ENCODE data around the gene PLAGL2. TPM values are rescaled to one million over a fixed set of nuclear protein-coding genes. Genes with fewer than 3 reads are reported as not detected.
"Not testable (repeated sequence)": the region's sequence is repeated elsewhere in the genome, so short reads cannot be mapped to it uniquely, and the experiment has no call there.

Gene PLAGL2
- total RNA-seq, 8 experiments from 2014 or later: 2.7 to 9.6 (median 7.1) TPM

- Histone ChIP-seq H3K4me3 (peak overlapping the region; percentile 56 to 91 (median 72)), H3K27ac (peak overlapping the region; percentile 82 to 90), H3K4me1 (replicated peaks in 1 of 2) (peaks cover 41 to 50% of the 10 kb centered on the region in 2 donors)
- in situ Hi-C loops (cut with MboI; ENCODE audit: low pct_unique_long_range_greater_than_20kb in 2 of 9, low sequenced_read_pairs in 9 of 9, unreplicated experiment in 9 of 9): no loop called here
- 0 to 20% (median 0%) methylated on average over 1 to 8 of the region's 40 CpGs; no CpG with 5 or more reads in 2 of the 10 experiments for WGBS, 10 experiments
- ATAC-seq (replicated peaks in 6 of 8): peak in 2 of 8 experiments; percentile 2
These were observed 550 bp downstream of the PLAGL2 start for GRCh38 chr20:32206760-32207625.

GRCh38 chr20:32205843-32206759, 1.4 kb downstream of the PLAGL2 start:
- Histone ChIP-seq H3K4me3 (peak overlapping the region; percentile 56 to 91 (median 72)), H3K4me1 (replicated peaks in 1 of 2) (peaks cover 41 to 50% of the 10 kb centered on the region in 2 donors), H3K27ac (peak overlapping the region; percentile 82 to 90)
- in situ Hi-C loops (cut with MboI; ENCODE audit: low pct_unique_long_range_greater_than_20kb in 2 of 9, low sequenced_read_pairs in 9 of 9, unreplicated experiment in 9 of 9): no loop called here
- no peak for ATAC-seq (replicated peaks in 6 of 8)
- WGBS, 10 experiments: 0 to 45% (median 32%) methylated on average over 1 to 7 of the region's 8 CpGs; no CpG with 5 or more reads in 1 of the 10 experiments

GRCh38 chr20:32205110-32205842, 2.3 kb downstream of the PLAGL2 start:
- H3K4me1 ChIP-seq (replicated peaks in 1 of 2): peaks cover 41 to 50% of the 10 kb centered on the region in 2 donors
- 46 to 100% (median 82%) methylated on average over 1 to 5 of the region's 5 CpGs; no CpG with 5 or more reads in 1 of the 10 experiments for WGBS, 10 experiments
- in situ Hi-C loops (cut with MboI; ENCODE audit: low pct_unique_long_range_greater_than_20kb in 2 of 9, low sequenced_read_pairs in 9 of 9, unreplicated experiment in 9 of 9): no loop called here
- H3K4me3 ChIP-seq: peak overlapping the region in 4 of 5 donors; percentile 56 to 78 (median 65)
- no peak for ATAC-seq (replicated peaks in 6 of 8)
- H3K27ac ChIP-seq: peak overlapping the region in 1 of 2 donors; percentile 40

- no peak for ATAC-seq (replicated peaks in 6 of 8)
- Histone ChIP-seq H3K4me3 (peak overlapping the region in 1 of 5 donors; percentile 3), H3K27ac (no peak overlapping the region), H3K4me1 (replicated peaks in 1 of 2) (peaks cover 41 to 50% of the 10 kb centered on the region in 2 donors)
- WGBS, 10 experiments: 42 to 100% (median 78%) methylated on average over 1 to 4 of the region's 4 CpGs; no CpG with 5 or more reads in 2 of the 10 experiments
- in situ Hi-C loops (cut with MboI; ENCODE audit: low pct_unique_long_range_greater_than_20kb in 2 of 9, low sequenced_read_pairs in 9 of 9, unreplicated experiment in 9 of 9): no loop called here
These were observed 3.1 kb downstream of the PLAGL2 start for GRCh38 chr20:32204205-32205109.

GRCh38 chr20:32203356-32204204, 4.0 kb downstream of the PLAGL2 start:
- whole genome bisulfite sequencing, 10 experiments: 40 to 88% (median 73%) methylated on average over 2 to 9 of the region's 11 CpGs; no CpG with 5 or more reads in 1 of the 10 experiments
- no peak for ATAC-seq (replicated peaks in 6 of 8)
- H3K4me1 ChIP-seq (replicated peaks in 1 of 2): peaks cover 41 to 45% of the 10 kb centered on the region in 2 donors
- no peak overlapping the region for H3K4me3 ChIP-seq
- no peak overlapping the region for H3K27ac ChIP-seq
- in situ Hi-C loops (cut with MboI; ENCODE audit: low pct_unique_long_range_greater_than_20kb in 2 of 9, low sequenced_read_pairs in 9 of 9, unreplicated experiment in 9 of 9): no loop called here

GRCh38 chr20:32201977-32202363, 5.6 kb downstream of the PLAGL2 start:
- Histone ChIP-seq H3K27ac (no peak overlapping the region), H3K4me3 (no peak overlapping the region), H3K4me1 (replicated peaks in 1 of 2) (peaks cover 41% of the 10 kb centered on the region in 2 donors)
- in situ Hi-C loops (cut with MboI; ENCODE audit: low pct_unique_long_range_greater_than_20kb in 2 of 9, low sequenced_read_pairs in 9 of 9, unreplicated experiment in 9 of 9): no loop called here
- 68 to 100% (median 94%) methylated on average over 1 to 7 of the region's 8 CpGs; no CpG with 5 or more reads in 2 of the 10 experiments for WGBS, 10 experiments
- ATAC-seq (replicated peaks in 6 of 8): no peak

GRCh38 chr20:32201296-32201976, 6.1 kb downstream of the PLAGL2 start:
- peaks cover 38% of the 10 kb centered on the region in 2 donors for H3K4me1 ChIP-seq (replicated peaks in 1 of 2)
- H3K4me3 ChIP-seq: no peak overlapping the region
- H3K27ac ChIP-seq: no peak overlapping the region
- WGBS, 10 experiments: 60 to 100% (median 93%) methylated on average over 1 to 4 of the region's 4 CpGs; no CpG with 5 or more reads in 2 of the 10 experiments
- ATAC-seq (replicated peaks in 6 of 8): no peak
- in situ Hi-C loops (cut with MboI; ENCODE audit: low pct_unique_long_range_greater_than_20kb in 2 of 9, low sequenced_read_pairs in 9 of 9, unreplicated experiment in 9 of 9): no loop called here

- no peak for ATAC-seq (replicated peaks in 6 of 8)
- H3K4me3 ChIP-seq: no peak overlapping the region
- WGBS, 10 experiments: 80 to 93% (median 87%) methylated on average over 1 to 4 of the region's 4 CpGs; no CpG with 5 or more reads in 4 of the 10 experiments
- H3K4me1 ChIP-seq (replicated peaks in 1 of 2): peaks cover 13% of the 10 kb centered on the region in 2 donors
- no peak overlapping the region for H3K27ac ChIP-seq
- in situ Hi-C loops (cut with MboI; ENCODE audit: low pct_unique_long_range_greater_than_20kb in 2 of 9, low sequenced_read_pairs in 9 of 9, unreplicated experiment in 9 of 9): no loop called here
These were observed 8.5 kb downstream of the PLAGL2 start for GRCh38 chr20:32199006-32199405.

- H3K27ac ChIP-seq; in situ Hi-C loops (cut with MboI; ENCODE audit: low pct_unique_long_range_greater_than_20kb in 2 of 9, low sequenced_read_pairs in 9 of 9, unreplicated experiment in 9 of 9); H3K4me3 ChIP-seq; H3K4me1 ChIP-seq (replicated peaks in 1 of 2): not testable (repeated sequence)
- 89 to 97% (median 93%) methylated on average over 6 to 8 of the region's 20 CpGs; no CpG with 5 or more reads in 7 of the 10 experiments for WGBS, 10 experiments
- ATAC-seq (replicated peaks in 6 of 8): peak in 4 of 8 experiments; percentile 14 to 38 (median 21)
These were observed 10.4 kb downstream of the PLAGL2 start for GRCh38 chr20:32197136-32197535.

GRCh38 chr20:32196613-32197012, 10.9 kb downstream of the PLAGL2 start:
- ATAC-seq (replicated peaks in 6 of 8): peak in 1 of 8 experiments; percentile 11
- H3K4me1 ChIP-seq (replicated peaks in 1 of 2); H3K27ac ChIP-seq; in situ Hi-C loops (cut with MboI; ENCODE audit: low pct_unique_long_range_greater_than_20kb in 2 of 9, low sequenced_read_pairs in 9 of 9, unreplicated experiment in 9 of 9); H3K4me3 ChIP-seq: not testable (repeated sequence)
- 90 to 100% (median 100%) methylated on average over 1 to 2 of the region's 11 CpGs; no CpG with 5 or more reads in 7 of the 10 experiments for WGBS, 10 experiments
